GM23338 (cell line): ENCODE measurements around the gene MKLN1. TPM values are rescaled to one million over a fixed set of nuclear protein-coding genes. Genes with fewer than 3 reads are reported as not detected.

Experiments used
- ATAC-seq: fragments of 200-7000 bp; cut with Tn5 transposase; 3 replicates; pipeline ENCODE4 v1.9.1; 2020
- DNase-seq: peaks from one replicate; pipeline ENCODE4 v3.0.0-alpha.2; 2015; ENCODE audit warnings: low spot score
- H2AFZ ChIP-seq: fragments of 200-600 bp; sonication (generic); 2 replicates; pipeline ENCODE4 v1.8.0; 2016; ENCODE audit warnings: antibody characterized with exemption, mild to moderate bottlenecking, moderate library complexity
- H3F3A ChIP-seq: fragments of 200-600 bp; sonication (generic); replicated peaks from 2 replicates; pipeline ENCODE4 v1.8.0; 2017; ENCODE audit warnings: antibody characterized with exemption, mixed run types, low read depth
- H3K27ac ChIP-seq: fragments of 200-600 bp; sonication (generic); 2 replicates; pipeline ENCODE4 v1.6.1; 2016; ENCODE audit warnings: low read depth
- H3K27me3 ChIP-seq: fragments of 200-600 bp; sonication (generic); 2 replicates; pipeline ENCODE4 v1.8.0; 2016; ENCODE audit warnings: mild to moderate bottlenecking, mixed run types, moderate library complexity; ENCODE audit not compliant: insufficient read depth
- H3K36me3 ChIP-seq: fragments of 200-600 bp; sonication (generic); 2 replicates; pipeline ENCODE4 v1.8.0; 2016; ENCODE audit warnings: mild to moderate bottlenecking; ENCODE audit not compliant: insufficient read depth
- H3K4me1 ChIP-seq: fragments of 200-600 bp; sonication (generic); 2 replicates; pipeline ENCODE4 v1.8.0; 2016; ENCODE audit warnings: mild to moderate bottlenecking, moderate library complexity; ENCODE audit not compliant: insufficient read depth
- H3K4me2 ChIP-seq: fragments of 200-600 bp; sonication (generic); 2 replicates; pipeline ENCODE4 v1.7.1; 2017; ENCODE audit warnings: mixed run types
- H3K4me3 ChIP-seq: fragments of 200-600 bp; sonication (generic); 2 replicates; pipeline ENCODE4 v1.6.1; 2016; ENCODE audit warnings: mixed run types
- H3K79me2 ChIP-seq: fragments of 200-600 bp; sonication (generic); replicated peaks from 2 replicates; pipeline ENCODE4 v1.8.0; 2017; ENCODE audit warnings: mild to moderate bottlenecking; ENCODE audit not compliant: insufficient read depth
- H3K9me2 ChIP-seq: fragments of 200-600 bp; sonication (generic); 2 replicates; pipeline ENCODE4 v1.8.0; 2017; ENCODE audit not compliant: insufficient read depth
- H4K20me1 ChIP-seq: fragments of 200-600 bp; sonication (generic); replicated peaks from 2 replicates; pipeline ENCODE4 v1.8.0; 2017; ENCODE audit warnings: mild to moderate bottlenecking; ENCODE audit not compliant: insufficient read depth
- H3K27ac Mint-ChIP-seq: 2 replicates; pipeline ENCODE4 v1.8.0; 2020; ENCODE audit warnings: inconsistent platforms, mild to moderate bottlenecking, moderate library complexity, mixed read lengths
- H3K27me3 Mint-ChIP-seq: 3 replicates; pipeline ENCODE4 v1.8.0; 2022; ENCODE audit warnings: low read depth, mild to moderate bottlenecking, moderate library complexity, mixed read lengths, inconsistent platforms; ENCODE audit not compliant: insufficient read depth, poor library complexity
- H3K36me3 Mint-ChIP-seq: 3 replicates; pipeline ENCODE4 v1.8.0; 2021; ENCODE audit warnings: low read depth, mild to moderate bottlenecking, inconsistent platforms, moderate library complexity, mixed read lengths
- H3K4me1 Mint-ChIP-seq: 3 replicates; pipeline ENCODE4 v1.8.0; 2020; ENCODE audit warnings: mild to moderate bottlenecking, inconsistent platforms, mixed read lengths
- H3K4me3 Mint-ChIP-seq: 3 replicates; pipeline ENCODE4 v1.8.0; 2021; ENCODE audit warnings: moderate library complexity, mild to moderate bottlenecking, inconsistent platforms, mixed read lengths
- H3K9me3 Mint-ChIP-seq: 3 replicates; pipeline ENCODE4 v1.8.0; 2020; ENCODE audit warnings: moderate library complexity, mild to moderate bottlenecking, inconsistent platforms, mixed read lengths
- CREB1 ChIP-seq: fragments of 250-450 bp; sonication (Bioruptor Pico); IDR thresholded peaks from 2 replicates; pipeline ENCODE4 v1.5.0; 2020; ENCODE audit warnings: low read depth, mild to moderate bottlenecking, moderate library complexity
- ETS1 ChIP-seq: IDR thresholded peaks from 2 replicates; pipeline ENCODE4 v1.6.1; 2016; ENCODE audit warnings: antibody characterized with exemption
- EZH2 ChIP-seq: fragments of 200-600 bp; sonication (generic); IDR thresholded peaks from one replicate; pipeline ENCODE4 v1.8.0; 2017; ENCODE audit warnings: antibody characterized with exemption, mild to moderate bottlenecking, low read depth; ENCODE audit not compliant: unreplicated experiment
- EZH2phosphoT487 ChIP-seq: fragments of 200-600 bp; sonication (generic); IDR thresholded peaks from one replicate; pipeline ENCODE4 v1.8.1; 2018; ENCODE audit warnings: antibody characterized with exemption; ENCODE audit not compliant: unreplicated experiment
- JUNB ChIP-seq: IDR thresholded peaks from one replicate; pipeline ENCODE4 v1.6.1; 2016; ENCODE audit warnings: antibody characterized with exemption; ENCODE audit not compliant: unreplicated experiment
- NANOG ChIP-seq: IDR thresholded peaks from 2 replicates; pipeline ENCODE4 v1.6.1; 2016; ENCODE audit warnings: antibody characterized with exemption, borderline replicate concordance
- POLR2AphosphoS5 ChIP-seq: IDR thresholded peaks from 2 replicates; pipeline ENCODE4 v1.6.1; 2016; ENCODE audit warnings: antibody characterized with exemption, low read depth
- REST ChIP-seq: IDR thresholded peaks from one replicate; pipeline ENCODE4 v1.6.1; 2018; ENCODE audit warnings: antibody characterized with exemption; ENCODE audit not compliant: unreplicated experiment
- STAT1 ChIP-seq: IDR thresholded peaks from one replicate; pipeline ENCODE4 v1.6.1; 2016; ENCODE audit warnings: antibody characterized with exemption; ENCODE audit not compliant: unreplicated experiment
- ZNF114 ChIP-seq: fragments of 250-450 bp; sonication (Bioruptor Pico); IDR thresholded peaks from 2 replicates; pipeline ENCODE4 v1.5.0; 2020; ENCODE audit warnings: mild to moderate bottlenecking, moderate library complexity
- ZNF331 ChIP-seq: fragments of 250-450 bp; sonication (Bioruptor Pico); IDR thresholded peaks from 2 replicates; pipeline ENCODE4 v1.5.0; 2020; ENCODE audit warnings: low read depth, mild to moderate bottlenecking, moderate library complexity
- ZNF462 ChIP-seq: fragments of 250-450 bp; sonication (Bioruptor Pico); IDR thresholded peaks from 2 replicates; pipeline ENCODE4 v1.5.0; 2020; ENCODE audit warnings: mild to moderate bottlenecking, moderate library complexity
- polyA plus RNA-seq: library from polyadenylated mRNA; unstranded; fragments of >200 nt; fragmentation: Nextera tagmentation; extraction: Ambion mirVana; gene quantifications from 2 replicates; pipeline ENCODE4 v1.2.1, GENCODE V29; 2016
- total RNA-seq: library from RNA; depleted of rRNA; stranded (reverse); fragments of >200 nt; shearing (Covaris generic); gene quantifications from 2 replicates; pipeline ENCODE4 v1.2.3, GENCODE V29; 2014
- TF ChIP-seq, protein P1 (sequence below), 2 experiments: fragments of 200-600 bp in 1 of 2; sonication (generic) in 1 of 2; conservative IDR thresholded peaks; 2 replicates each; pipeline versions ENCODE4 v1.5.1 to v1.6.1; 2016 to 2017; ENCODE audit warnings: antibody characterized with exemption in 2 of 2, low read depth in 2 of 2, mild to moderate bottlenecking in 2 of 2, moderate library complexity in 1 of 2

The MKLN1 gene
- total and polyA plus RNA-seq, 2 experiments from 2014 or later: 25.3 to 46.5 TPM

GRCh38 chr7:131383417-131384285 lies 56.0 kb downstream of the MKLN1 start:
- peaks cover 72% of the 10 kb centered on the region for H3K79me2 ChIP-seq
- Mint-ChIP-seq H3K4me1 (peaks cover 13% of the 10 kb centered on the region), H3K27ac (no peak overlapping the region), H3K9me3 (no peaks in the 10 kb centered on the region), H3K4me3 (no peak overlapping the region), H3K27me3 (peaks cover 2% of the 10 kb centered on the region), H3K36me3 (peaks cover 12% of the 10 kb centered on the region; the same call in 2 of the 3 replicates)
- no peak overlapping the region for H2AFZ ChIP-seq
- DNase-seq: no peak
- H3K36me3 ChIP-seq: no peaks in the 10 kb centered on the region
- TF ChIP-seq CREB1 (CRISPR knock-in tag) (no peak), STAT1 (no peak), ZNF331 (CRISPR knock-in tag) (no peak), NANOG (no peak), POLR2AphosphoS5 (no peak), ETS1 (no peak), ZNF462 (no peak), ZNF114 (CRISPR knock-in tag) (no peak), EZH2phosphoT487 (no peak), REST (no peak), EZH2 (no peak), JUNB (no peak)
- TF ChIP-seq, protein P1, sequence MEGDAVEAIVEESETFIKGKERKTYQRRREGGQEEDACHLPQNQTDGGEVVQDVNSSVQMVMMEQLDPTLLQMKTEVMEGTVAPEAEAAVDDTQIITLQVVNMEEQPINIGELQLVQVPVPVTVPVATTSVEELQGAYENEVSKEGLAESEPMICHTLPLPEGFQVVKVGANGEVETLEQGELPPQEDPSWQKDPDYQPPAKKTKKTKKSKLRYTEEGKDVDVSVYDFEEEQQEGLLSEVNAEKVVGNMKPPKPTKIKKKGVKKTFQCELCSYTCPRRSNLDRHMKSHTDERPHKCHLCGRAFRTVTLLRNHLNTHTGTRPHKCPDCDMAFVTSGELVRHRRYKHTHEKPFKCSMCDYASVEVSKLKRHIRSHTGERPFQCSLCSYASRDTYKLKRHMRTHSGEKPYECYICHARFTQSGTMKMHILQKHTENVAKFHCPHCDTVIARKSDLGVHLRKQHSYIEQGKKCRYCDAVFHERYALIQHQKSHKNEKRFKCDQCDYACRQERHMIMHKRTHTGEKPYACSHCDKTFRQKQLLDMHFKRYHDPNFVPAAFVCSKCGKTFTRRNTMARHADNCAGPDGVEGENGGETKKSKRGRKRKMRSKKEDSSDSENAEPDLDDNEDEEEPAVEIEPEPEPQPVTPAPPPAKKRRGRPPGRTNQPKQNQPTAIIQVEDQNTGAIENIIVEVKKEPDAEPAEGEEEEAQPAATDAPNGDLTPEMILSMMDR (conservative IDR thresholded peaks at IDR 0.05; ENCODE audit: low read depth in 2 of 2): no peak
- no peaks in the 10 kb centered on the region for H4K20me1 ChIP-seq
- no peaks in the 10 kb centered on the region for H3K9me2 ChIP-seq
- no peaks in the 10 kb centered on the region for H3K27me3 ChIP-seq
- peaks cover 14% of the 10 kb centered on the region for H3K4me1 ChIP-seq
- ATAC-seq: no peak
- H3F3A ChIP-seq: no peaks in the 10 kb centered on the region
- H3K27ac ChIP-seq: no peak overlapping the region; the same call in 1 of the 2 replicates
- no peak overlapping the region for H3K4me2 ChIP-seq
- H3K4me3 ChIP-seq: no peak overlapping the region
